CD4-positive, alpha-beta memory T cell (primary cell): Measurements from ENCODE around the gene DOCK4. TPM values are rescaled to one million over a fixed set of nuclear protein-coding genes. Genes with fewer than 3 reads are reported as not detected.

Source experiments
- CTCF ChIA-PET: fragments of 350-600 bp; sonication (Branson Sonifier 250); formaldehyde crosslinking; loops from one replicate; lab custom pipeline; 2021; ENCODE audit warnings: inconsistent platforms; ENCODE audit not compliant: partially characterized antibody; lab: Charles Lee
- POLR2A ChIA-PET: fragments of 350-600 bp; sonication (Branson Sonifier 250); formaldehyde crosslinking; loops from one replicate; lab custom pipeline; 2021; ENCODE audit not compliant: partially characterized antibody; lab: Charles Lee
- DNase-seq, 5 donors: peaks; one replicate each; pipeline versions ENCODE4 v3.0.0 to v3.0.0-alpha.2; 2020 to 2022; ENCODE audit warnings: mixed read lengths in 1 of 5
- H3K27ac ChIP-seq: one replicate; pipeline ENCODE4 v1.7.0; 2013; ENCODE audit warnings: low read depth, low read length
- H3K27me3 ChIP-seq: 2 replicates; pipeline ENCODE4 v1.7.0; 2013; ENCODE audit warnings: mild to moderate bottlenecking, low read length, moderate library complexity; ENCODE audit not compliant: insufficient read depth
- H3K36me3 ChIP-seq: 2 replicates; pipeline ENCODE4 v1.7.0; 2013; ENCODE audit warnings: mild to moderate bottlenecking, low read length, moderate library complexity; ENCODE audit not compliant: insufficient read depth
- H3K4me1 ChIP-seq: 2 replicates; pipeline ENCODE4 v1.7.0; 2013; ENCODE audit warnings: mild to moderate bottlenecking, low read length, moderate library complexity; ENCODE audit not compliant: insufficient read depth
- H3K4me3 ChIP-seq, 2 donors: one replicate each; pipeline ENCODE4 v1.7.0; 2013; ENCODE audit warnings: low read length in 2 of 2, mild to moderate bottlenecking in 1 of 2
- H3K9me3 ChIP-seq, 2 donors: one replicate each; pipeline ENCODE4 v1.7.0; 2013; ENCODE audit warnings: low read length in 2 of 2, control low read depth in 1 of 2; ENCODE audit not compliant: control insufficient read depth in 1 of 2
- H3K27ac Mint-ChIP-seq, 7 donors: one replicate each; pipeline ENCODE4 v1.8.0; 2020 to 2021; ENCODE audit warnings: mixed read lengths in 7 of 7, mild to moderate bottlenecking in 6 of 7, inconsistent platforms in 3 of 7, moderate library complexity in 3 of 7
- H3K27me3 Mint-ChIP-seq, 2 donors: one replicate each; pipeline ENCODE4 v1.8.0; 2020 to 2021; ENCODE audit warnings: mixed read lengths in 2 of 2
- H3K36me3 Mint-ChIP-seq, 2 donors: one replicate each; pipeline ENCODE4 v1.8.0; 2020 to 2021; ENCODE audit warnings: mixed read lengths in 2 of 2, inconsistent platforms in 1 of 2, mild to moderate bottlenecking in 1 of 2
- H3K4me1 Mint-ChIP-seq, 4 donors: one replicate each; pipeline ENCODE4 v1.8.0; 2020 to 2021; ENCODE audit warnings: mixed read lengths in 4 of 4, mild to moderate bottlenecking in 1 of 4
- H3K4me3 Mint-ChIP-seq, 8 donors: one replicate each; pipeline ENCODE4 v1.8.0; 2020 to 2021; ENCODE audit warnings: mixed read lengths in 8 of 8, mild to moderate bottlenecking in 7 of 8, moderate library complexity in 6 of 8, inconsistent platforms in 3 of 8
- H3K9me3 Mint-ChIP-seq, 8 donors: one replicate each; pipeline ENCODE4 v1.8.0; 2020 to 2021; ENCODE audit warnings: mixed read lengths in 8 of 8, mild to moderate bottlenecking in 5 of 8, inconsistent platforms in 3 of 8, moderate library complexity in 1 of 8
- intact Hi-C: fragments of 100-400 bp; cut with micrococcal nuclease; formaldehyde crosslinking; loops from one replicate; pipeline ENCODE4 v1.15.1; 2023
- polyA plus RNA-seq, 2 donors: library from polyadenylated mRNA; unstranded; fragments of 300-500 nt; fragmentation: Illumina TruSeq; gene quantifications; one replicate each; pipeline ENCODE4 v1.2.3, GENCODE V29; 2021
- total RNA-seq, 2 experiments: library from RNA; stranded (reverse); gene quantifications; one replicate each; pipeline ENCODE4 v1.2.3, GENCODE V29; 2021

The DOCK4 gene
- total and polyA plus RNA-seq, 4 experiments from 2014 or later = 0.47 to 1.5 (median 1.2) TPM; not detected in 1

- no peak overlapping the region for H3K4me3 Mint-ChIP-seq
- peaks cover 13 to 34% of the 10 kb centered on the region in 2 donors for H3K27me3 Mint-ChIP-seq
- ChIA-PET POLR2A (no interaction called here), CTCF (no interaction called here)
- Histone ChIP-seq H3K4me3 (no peak overlapping the region), H3K27me3 (no peaks in the 10 kb centered on the region), H3K36me3 (no peaks in the 10 kb centered on the region), H3K4me1 (no peaks in the 10 kb centered on the region), H3K27ac (no peak overlapping the region), H3K9me3 (no peaks in the 10 kb centered on the region)
- H3K36me3 Mint-ChIP-seq = no peaks in the 10 kb centered on the region
- H3K27ac Mint-ChIP-seq = no peak overlapping the region
- DNase-seq = no peak
- H3K4me1 Mint-ChIP-seq = no peaks in the 10 kb centered on the region
- intact Hi-C loops = no loop called here
- peaks cover 0 to 4% (median 1%) of the 10 kb centered on the region in 8 donors for H3K9me3 Mint-ChIP-seq
These were observed 16.1 kb downstream of the DOCK4 start for GRCh38 chr7:112190120-112190519.

- Histone ChIP-seq H3K27ac (no peak overlapping the region), H3K4me3 (no peak overlapping the region), H3K36me3 (no peaks in the 10 kb centered on the region), H3K9me3 (no peaks in the 10 kb centered on the region), H3K27me3 (no peaks in the 10 kb centered on the region), H3K4me1 (no peaks in the 10 kb centered on the region)
- no peaks in the 10 kb centered on the region for H3K4me1 Mint-ChIP-seq
- no peak overlapping the region for H3K27ac Mint-ChIP-seq
- intact Hi-C loops = no loop called here
- H3K36me3 Mint-ChIP-seq = no peaks in the 10 kb centered on the region
- DNase-seq = no peak
- H3K4me3 Mint-ChIP-seq = no peak overlapping the region
- CTCF ChIA-PET = no interaction called here
- peaks cover 0 to 4% (median 1%) of the 10 kb centered on the region in 8 donors for H3K9me3 Mint-ChIP-seq
- POLR2A ChIA-PET = no interaction called here
- peaks cover 13 to 30% of the 10 kb centered on the region in 2 donors for H3K27me3 Mint-ChIP-seq
These were observed 16.5 kb downstream of the DOCK4 start for GRCh38 chr7:112189691-112190090.

GRCh38 chr7:112188257-112188656 is 17.9 kb downstream of the DOCK4 start:
- H3K27me3 Mint-ChIP-seq = peaks cover 11 to 22% of the 10 kb centered on the region in 2 donors
- no peaks in the 10 kb centered on the region for H3K36me3 Mint-ChIP-seq
- H3K4me3 ChIP-seq = no peak overlapping the region
- no peak overlapping the region for H3K4me3 Mint-ChIP-seq
- no peak for DNase-seq
- no peaks in the 10 kb centered on the region for H3K4me1 ChIP-seq
- no peak overlapping the region for H3K27ac Mint-ChIP-seq
- POLR2A ChIA-PET = no interaction called here
- H3K27me3 ChIP-seq = no peaks in the 10 kb centered on the region
- no peaks in the 10 kb centered on the region for H3K9me3 ChIP-seq
- intact Hi-C loops = no loop called here
- H3K36me3 ChIP-seq = no peaks in the 10 kb centered on the region
- no peak overlapping the region for H3K27ac ChIP-seq
- no peaks in the 10 kb centered on the region for H3K9me3 Mint-ChIP-seq
- CTCF ChIA-PET = no interaction called here
- no peaks in the 10 kb centered on the region for H3K4me1 Mint-ChIP-seq

GRCh38 chr7:112186300-112186699 is 19.9 kb downstream of the DOCK4 start:
- no peaks in the 10 kb centered on the region for H3K36me3 Mint-ChIP-seq
- Histone ChIP-seq H3K4me1 (no peaks in the 10 kb centered on the region), H3K4me3 (no peak overlapping the region), H3K9me3 (no peaks in the 10 kb centered on the region), H3K27ac (no peak overlapping the region), H3K27me3 (no peaks in the 10 kb centered on the region), H3K36me3 (no peaks in the 10 kb centered on the region)
- DNase-seq = no peak
- POLR2A ChIA-PET = no interaction called here
- CTCF ChIA-PET = no interaction called here
- H3K4me1 Mint-ChIP-seq = no peaks in the 10 kb centered on the region
- intact Hi-C loops = no loop called here
- no peak overlapping the region for H3K27ac Mint-ChIP-seq
- H3K27me3 Mint-ChIP-seq = peaks cover 11 to 14% of the 10 kb centered on the region in 2 donors
- no peaks in the 10 kb centered on the region for H3K9me3 Mint-ChIP-seq
- H3K4me3 Mint-ChIP-seq = no peak overlapping the region

GRCh38 chr7:112185005-112185834 is 21.0 kb downstream of the DOCK4 start:
- Mint-ChIP-seq H3K27me3 (peaks cover 7 to 12% of the 10 kb centered on the region in 2 donors), H3K4me3 (no peak overlapping the region), H3K4me1 (no peaks in the 10 kb centered on the region), H3K36me3 (no peaks in the 10 kb centered on the region), H3K9me3 (no peaks in the 10 kb centered on the region), H3K27ac (no peak overlapping the region)
- Histone ChIP-seq H3K9me3 (no peaks in the 10 kb centered on the region), H3K4me1 (no peaks in the 10 kb centered on the region), H3K27ac (no peak overlapping the region), H3K36me3 (no peaks in the 10 kb centered on the region), H3K27me3 (no peaks in the 10 kb centered on the region), H3K4me3 (no peak overlapping the region)
- intact Hi-C loops = no loop called here
- DNase-seq = no peak
- CTCF ChIA-PET = no interaction called here
- POLR2A ChIA-PET = no interaction called here

GRCh38 chr7:112184455-112184854 is 21.7 kb downstream of the DOCK4 start:
- H3K4me3 Mint-ChIP-seq = no peak overlapping the region
- H3K27me3 Mint-ChIP-seq = peaks cover 3 to 9% of the 10 kb centered on the region in 2 donors
- H3K4me1 Mint-ChIP-seq = no peaks in the 10 kb centered on the region
- no peaks in the 10 kb centered on the region for H3K9me3 Mint-ChIP-seq
- no peaks in the 10 kb centered on the region for H3K4me1 ChIP-seq
- no peak for DNase-seq
- H3K36me3 ChIP-seq = no peaks in the 10 kb centered on the region
- intact Hi-C loops = no loop called here
- no peak overlapping the region for H3K4me3 ChIP-seq
- H3K27me3 ChIP-seq = no peaks in the 10 kb centered on the region
- H3K27ac ChIP-seq = no peak overlapping the region
- no peaks in the 10 kb centered on the region for H3K9me3 ChIP-seq
- H3K36me3 Mint-ChIP-seq = no peaks in the 10 kb centered on the region
- ChIA-PET POLR2A (no interaction called here), CTCF (no interaction called here)
- H3K27ac Mint-ChIP-seq = no peak overlapping the region

- no peaks in the 10 kb centered on the region for H3K36me3 Mint-ChIP-seq
- no peaks in the 10 kb centered on the region for H3K4me1 Mint-ChIP-seq
- no peaks in the 10 kb centered on the region for H3K9me3 Mint-ChIP-seq
- POLR2A ChIA-PET = no interaction called here
- H3K27me3 Mint-ChIP-seq = peaks cover 4 to 11% of the 10 kb centered on the region in 2 donors
- no peak overlapping the region for H3K4me3 Mint-ChIP-seq
- no peaks in the 10 kb centered on the region for H3K36me3 ChIP-seq
- intact Hi-C loops = no loop called here
- H3K27me3 ChIP-seq = no peaks in the 10 kb centered on the region
- CTCF ChIA-PET = no interaction called here
- no peak for DNase-seq
- H3K9me3 ChIP-seq = no peaks in the 10 kb centered on the region
- no peak overlapping the region for H3K4me3 ChIP-seq
- H3K27ac Mint-ChIP-seq = peak overlapping the region in 1 of 7 donors; percentile 27
- no peaks in the 10 kb centered on the region for H3K4me1 ChIP-seq
- no peak overlapping the region for H3K27ac ChIP-seq
These were observed 22.9 kb downstream of the DOCK4 start for GRCh38 chr7:112183266-112183665.
